ENCODE measurements around the gene ASS1. TPM values are rescaled to one million over a fixed set of nuclear protein-coding genes. Genes with fewer than 3 reads are reported as not detected.

ASS1 gene
- total RNA-seq, 2 donors from 2014 or later: 380 to 511 TPM

DNA sequence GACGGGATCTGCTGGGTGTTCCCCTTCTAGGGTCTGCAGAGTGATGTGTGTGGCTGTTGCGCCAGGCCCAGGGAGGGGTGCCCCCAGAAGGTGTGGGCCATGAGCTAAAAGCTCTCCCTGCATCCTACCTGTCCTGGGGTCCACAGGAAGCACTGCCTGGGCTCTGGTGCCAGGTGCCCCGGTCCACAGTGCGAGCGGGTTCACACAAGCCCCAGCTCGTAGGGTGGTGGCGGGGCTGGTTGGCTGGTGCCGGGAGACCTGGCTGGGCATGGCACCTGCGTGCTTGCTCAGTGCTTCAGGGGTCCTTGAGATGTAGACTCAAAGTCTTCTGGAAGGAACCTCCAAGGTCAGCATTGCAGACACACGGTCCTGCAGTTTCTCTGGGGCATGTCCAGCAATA is 25.5 kb downstream of the ASS1 start:
- TF ChIP-seq, protein P1, sequence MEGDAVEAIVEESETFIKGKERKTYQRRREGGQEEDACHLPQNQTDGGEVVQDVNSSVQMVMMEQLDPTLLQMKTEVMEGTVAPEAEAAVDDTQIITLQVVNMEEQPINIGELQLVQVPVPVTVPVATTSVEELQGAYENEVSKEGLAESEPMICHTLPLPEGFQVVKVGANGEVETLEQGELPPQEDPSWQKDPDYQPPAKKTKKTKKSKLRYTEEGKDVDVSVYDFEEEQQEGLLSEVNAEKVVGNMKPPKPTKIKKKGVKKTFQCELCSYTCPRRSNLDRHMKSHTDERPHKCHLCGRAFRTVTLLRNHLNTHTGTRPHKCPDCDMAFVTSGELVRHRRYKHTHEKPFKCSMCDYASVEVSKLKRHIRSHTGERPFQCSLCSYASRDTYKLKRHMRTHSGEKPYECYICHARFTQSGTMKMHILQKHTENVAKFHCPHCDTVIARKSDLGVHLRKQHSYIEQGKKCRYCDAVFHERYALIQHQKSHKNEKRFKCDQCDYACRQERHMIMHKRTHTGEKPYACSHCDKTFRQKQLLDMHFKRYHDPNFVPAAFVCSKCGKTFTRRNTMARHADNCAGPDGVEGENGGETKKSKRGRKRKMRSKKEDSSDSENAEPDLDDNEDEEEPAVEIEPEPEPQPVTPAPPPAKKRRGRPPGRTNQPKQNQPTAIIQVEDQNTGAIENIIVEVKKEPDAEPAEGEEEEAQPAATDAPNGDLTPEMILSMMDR (IDR thresholded peaks at IDR 0.05): no peak
- H3K4me1 ChIP-seq: no peaks in the 10 kb centered on the region
- DNase-seq: no peak
- intact Hi-C loops (cut with DNase I): no loop called here
- H3K36me3 ChIP-seq: peaks cover 6% of the 10 kb centered on the region
- H3K9ac ChIP-seq (ENCODE audit: low read depth in 2 of 2, low read length in 2 of 2): no peak overlapping the region
- no peaks in the 10 kb centered on the region for H3K27me3 ChIP-seq
- no peaks in the 10 kb centered on the region for H3K9me3 ChIP-seq
- no peak overlapping the region for H3K4me3 ChIP-seq
- no peak overlapping the region for H3K27ac ChIP-seq

DNA sequence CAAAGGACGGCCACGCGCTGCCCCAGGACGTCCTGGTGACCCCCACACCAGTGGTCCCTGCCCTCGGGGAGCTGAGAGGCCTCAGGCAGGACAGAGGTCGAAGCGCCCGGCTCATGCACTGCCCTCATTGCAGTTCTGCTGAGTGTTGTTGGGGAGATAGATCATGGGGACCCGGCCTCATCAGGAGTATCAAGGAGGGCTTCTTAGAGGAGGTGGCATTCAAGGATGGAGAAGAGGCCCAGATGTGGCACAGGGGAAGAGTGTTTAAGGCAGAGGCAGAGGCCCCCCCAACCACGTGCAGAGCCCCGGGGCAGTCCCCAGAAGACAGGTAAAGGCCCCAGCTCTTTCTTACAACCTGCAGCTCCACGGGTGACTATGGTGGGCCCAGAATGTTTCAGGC is 26.2 kb downstream of the ASS1 start:
- TF ChIP-seq, protein P1 (IDR thresholded peaks at IDR 0.05): no peak
- DNase-seq: no peak
- H3K4me3 ChIP-seq: no peak overlapping the region
- H3K9me3 ChIP-seq: no peaks in the 10 kb centered on the region
- H3K36me3 ChIP-seq: peaks cover 6% of the 10 kb centered on the region
- H3K27ac ChIP-seq: no peak overlapping the region
- no peaks in the 10 kb centered on the region for H3K27me3 ChIP-seq
- intact Hi-C loops (cut with DNase I): no loop called here
- H3K9ac ChIP-seq (ENCODE audit: low read depth in 2 of 2, low read length in 2 of 2): no peak overlapping the region
- no peaks in the 10 kb centered on the region for H3K4me1 ChIP-seq

DNA sequence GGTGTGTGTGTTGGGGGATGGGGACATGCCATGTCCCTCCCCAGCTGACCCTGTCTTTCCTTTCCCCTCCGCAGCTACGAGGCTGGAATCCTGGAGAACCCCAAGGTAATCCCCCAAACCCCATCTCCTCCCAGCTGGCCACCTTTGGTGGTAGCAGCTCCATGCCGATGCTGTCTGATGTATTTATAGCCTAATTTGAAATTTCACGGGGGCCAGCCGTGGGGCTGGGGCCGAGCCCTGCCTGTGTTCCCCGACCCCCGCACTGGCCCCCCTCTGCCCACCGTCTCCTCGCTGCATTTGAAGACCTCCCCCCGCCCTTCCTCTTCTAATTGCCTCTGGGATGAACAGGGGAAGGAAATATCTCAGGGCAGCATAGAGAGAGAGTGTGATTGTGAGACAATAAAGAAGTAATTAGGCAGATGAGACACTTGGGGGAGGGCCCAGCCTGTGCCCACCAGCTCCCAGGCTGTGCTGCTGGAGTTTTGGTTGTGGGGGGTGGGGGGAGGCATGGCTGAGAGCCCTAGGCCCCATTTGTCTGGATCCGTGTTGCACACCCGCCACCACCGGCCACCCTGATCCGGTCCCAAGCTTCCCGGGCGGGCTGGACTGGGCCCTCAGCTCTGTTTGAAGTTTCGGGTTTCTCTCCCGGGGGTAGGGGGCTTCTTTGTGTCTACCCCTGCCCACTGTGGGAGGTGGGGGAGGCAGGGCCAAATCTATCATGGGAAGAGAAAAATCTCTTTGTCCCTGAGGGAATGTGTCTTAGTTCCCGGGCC is 26.8 kb downstream of the ASS1 start:
- intact Hi-C loops (cut with DNase I): no loop called here
- H3K36me3 ChIP-seq: peaks cover 6% of the 10 kb centered on the region
- H3K9ac ChIP-seq (ENCODE audit: low read depth in 2 of 2, low read length in 2 of 2): no peak overlapping the region

DNA sequence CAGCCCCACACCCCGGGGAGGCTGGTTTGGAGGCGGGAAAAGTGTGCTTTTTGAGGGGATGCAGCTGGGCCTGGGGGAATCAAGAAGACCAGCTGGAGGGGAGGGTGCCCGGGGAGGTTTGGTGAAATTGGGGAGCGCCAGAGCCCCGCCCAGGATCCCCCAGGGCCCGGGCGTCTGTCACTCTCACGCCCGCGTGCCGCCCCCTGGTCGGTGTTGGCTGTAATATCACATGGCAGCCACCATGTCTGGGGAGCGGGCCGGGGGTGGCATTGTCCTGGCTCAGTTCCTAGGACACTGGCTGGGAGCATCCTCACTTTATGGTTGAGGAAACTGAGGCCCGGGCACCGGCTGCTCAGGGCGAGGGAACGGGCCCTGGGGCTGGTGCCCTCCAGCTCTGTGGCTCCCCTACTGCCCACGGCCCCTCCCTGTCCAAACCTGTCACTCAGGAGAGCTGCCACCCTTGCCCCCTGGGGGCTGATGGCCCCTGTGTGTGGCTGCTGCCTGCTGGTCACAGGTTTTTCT is 27.5 kb downstream of the ASS1 start:
- H3K4me3 ChIP-seq: no peak overlapping the region
- H3K27me3 ChIP-seq: no peaks in the 10 kb centered on the region
- TF ChIP-seq, protein P1 (IDR thresholded peaks at IDR 0.05): no peak
- no peaks in the 10 kb centered on the region for H3K9me3 ChIP-seq
- peaks cover 6% of the 10 kb centered on the region for H3K36me3 ChIP-seq
- no peak overlapping the region for H3K9ac ChIP-seq (ENCODE audit: low read depth in 2 of 2, low read length in 2 of 2)
- intact Hi-C loops (cut with DNase I): no loop called here
- no peaks in the 10 kb centered on the region for H3K4me1 ChIP-seq
- no peak overlapping the region for H3K27ac ChIP-seq
- DNase-seq: no peak

More for the DNA sequence above, 26.8 kb downstream of the ASS1 start:
- no peak for DNase-seq
- Histone ChIP-seq H3K4me3 (no peak overlapping the region), H3K9me3 (no peaks in the 10 kb centered on the region), H3K27me3 (no peaks in the 10 kb centered on the region), H3K27ac (no peak overlapping the region), H3K4me1 (no peaks in the 10 kb centered on the region)
- TF ChIP-seq, protein P1 (IDR thresholded peaks at IDR 0.05): no peak

DNA sequence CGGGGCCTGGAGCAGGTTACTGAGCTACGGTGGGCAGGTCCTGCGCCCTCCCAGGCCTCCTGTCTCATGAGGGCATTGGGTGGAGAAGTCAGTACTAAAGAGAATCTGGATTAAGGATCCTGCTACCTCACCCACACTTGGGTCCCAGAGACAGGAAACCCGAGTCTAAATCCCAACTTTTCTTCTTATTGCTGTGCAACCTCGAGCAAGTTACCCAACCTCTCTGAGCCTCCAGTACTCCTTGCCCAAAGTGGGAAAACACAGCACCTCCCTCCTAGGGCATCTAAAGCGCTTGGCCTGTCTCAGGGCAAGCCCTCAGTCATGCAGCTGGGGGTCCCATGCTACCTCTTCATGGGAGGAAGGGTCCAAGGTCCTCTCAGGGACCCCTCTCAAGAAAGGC is 28.2 kb downstream of the ASS1 start:
- TF ChIP-seq, protein P1 (IDR thresholded peaks at IDR 0.05): no peak
- intact Hi-C loops (cut with DNase I): no loop called here
- Histone ChIP-seq H3K27me3 (no peaks in the 10 kb centered on the region), H3K9ac (ENCODE audit: low read depth in 2 of 2, low read length in 2 of 2) (no peak overlapping the region), H3K36me3 (peaks cover 6% of the 10 kb centered on the region), H3K9me3 (no peaks in the 10 kb centered on the region), H3K4me1 (no peaks in the 10 kb centered on the region), H3K4me3 (no peak overlapping the region), H3K27ac (no peak overlapping the region)
- no peak for DNase-seq

Measured in colonic mucosa (tissue), 4 donors.